HG03432 (cell line): ENCODE measurements around the gene TSKS.

Experiments used
- ATAC-seq: cut with Tn5 transposase; IDR thresholded peaks from one replicate; pipeline ENCODE4 v1.9.1; 2021; ENCODE audit warnings: mild to moderate bottlenecking, moderate library complexity; ENCODE audit not compliant: unreplicated experiment

The TSKS gene, protein sequence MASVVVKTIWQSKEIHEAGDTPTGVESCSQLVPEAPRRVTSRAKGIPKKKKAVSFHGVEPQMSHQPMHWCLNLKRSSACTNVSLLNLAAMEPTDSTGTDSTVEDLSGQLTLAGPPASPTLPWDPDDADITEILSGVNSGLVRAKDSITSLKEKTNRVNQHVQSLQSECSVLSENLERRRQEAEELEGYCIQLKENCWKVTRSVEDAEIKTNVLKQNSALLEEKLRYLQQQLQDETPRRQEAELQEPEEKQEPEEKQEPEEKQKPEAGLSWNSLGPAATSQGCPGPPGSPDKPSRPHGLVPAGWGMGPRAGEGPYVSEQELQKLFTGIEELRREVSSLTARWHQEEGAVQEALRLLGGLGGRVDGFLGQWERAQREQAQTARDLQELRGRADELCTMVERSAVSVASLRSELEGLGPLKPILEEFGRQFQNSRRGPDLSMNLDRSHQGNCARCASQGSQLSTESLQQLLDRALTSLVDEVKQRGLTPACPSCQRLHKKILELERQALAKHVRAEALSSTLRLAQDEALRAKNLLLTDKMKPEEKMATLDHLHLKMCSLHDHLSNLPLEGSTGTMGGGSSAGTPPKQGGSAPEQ

DNA sequence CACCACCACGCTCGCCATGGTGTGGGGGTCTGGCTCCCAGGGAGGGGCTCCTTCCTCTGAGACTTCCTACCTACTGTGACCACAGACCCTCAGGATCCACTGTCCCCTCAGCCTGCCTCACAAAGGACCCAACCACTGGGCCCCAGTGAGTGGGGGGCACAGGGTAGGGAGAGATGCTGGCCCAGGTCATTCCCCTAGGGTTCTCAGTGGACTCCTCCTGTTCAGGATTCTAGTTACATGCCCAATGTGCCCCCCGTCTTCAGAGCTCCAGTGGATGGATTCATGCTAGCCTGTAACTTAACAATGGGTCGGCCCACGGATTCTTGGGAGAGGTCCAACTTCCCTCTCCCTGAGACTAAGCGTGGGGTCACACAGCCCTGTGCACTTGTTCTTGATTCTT is at the start of gene TSKS:
Gene TSKS, minus strand, starts transcription at position 77 of the 400 bp plus-strand sequence. Its CDS starts 59 bp downstream, at position 18.
- no peak for ATAC-seq

GRCh38 chr19:49812452-49812996 is 49.4 kb upstream of the TSKS start:
- ATAC-seq = no peak

DNA sequence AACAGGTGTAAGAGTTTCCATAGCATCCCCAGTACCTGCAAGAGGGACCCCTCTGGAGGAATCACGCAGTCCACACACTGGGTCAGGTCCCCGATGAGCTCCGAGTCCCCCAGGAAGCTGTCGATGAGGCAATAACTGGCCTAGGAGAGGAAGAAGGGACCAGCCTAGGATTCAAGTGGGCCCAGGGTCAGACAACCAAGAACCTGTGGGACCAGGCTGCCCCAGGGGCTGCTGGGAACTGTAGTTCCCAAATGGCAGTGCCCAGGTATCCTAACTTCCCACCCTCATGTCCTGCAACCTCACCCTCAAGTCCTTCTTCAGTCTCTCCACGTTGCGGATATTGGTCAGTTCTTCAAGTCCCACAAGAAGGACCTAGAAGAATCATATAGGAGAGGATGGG is 48.2 kb upstream of the TSKS start:
- ATAC-seq = no peak

- no peak for ATAC-seq
Observed at GRCh38 chr19:49809941-49810389, 46.9 kb upstream of the TSKS start.

DNA sequence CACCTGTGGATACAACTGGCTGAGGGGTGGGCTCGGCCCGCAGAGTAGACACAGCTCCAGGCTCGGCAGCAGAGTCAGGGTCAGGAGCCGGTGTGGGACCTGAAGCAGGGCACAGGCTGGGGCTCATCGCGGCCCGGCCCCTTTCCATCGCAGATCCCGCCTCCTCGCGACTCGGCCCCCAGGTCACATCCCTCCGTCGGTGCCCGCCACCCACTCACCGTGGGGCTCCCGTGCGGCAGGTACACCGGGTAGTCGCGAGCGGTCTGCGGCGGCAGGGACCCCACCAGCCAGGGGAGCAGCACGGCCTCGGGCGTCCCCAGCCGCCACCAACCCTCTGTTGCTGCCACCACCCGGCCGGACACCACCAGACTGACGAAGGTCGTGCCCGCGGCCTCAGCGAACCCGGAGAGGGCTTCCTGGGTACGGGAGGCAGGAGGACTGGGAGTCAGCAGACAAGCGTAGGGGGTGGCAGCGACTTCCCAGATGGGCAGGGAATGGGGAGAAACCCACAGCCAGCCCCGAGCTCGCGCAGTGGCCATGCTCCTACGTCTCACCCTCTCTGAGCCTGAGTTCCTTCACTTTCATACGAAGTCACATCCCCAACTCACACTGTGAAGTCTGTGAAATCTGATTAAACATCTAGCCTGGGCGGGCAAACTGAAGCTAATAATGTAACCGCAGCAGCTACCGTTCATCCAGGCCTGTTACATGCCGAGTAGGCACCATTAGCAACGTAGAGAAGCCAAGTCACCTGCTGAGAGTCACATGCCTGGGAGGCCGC is 46.2 kb upstream of the TSKS start:
- no peak for ATAC-seq

DNA sequence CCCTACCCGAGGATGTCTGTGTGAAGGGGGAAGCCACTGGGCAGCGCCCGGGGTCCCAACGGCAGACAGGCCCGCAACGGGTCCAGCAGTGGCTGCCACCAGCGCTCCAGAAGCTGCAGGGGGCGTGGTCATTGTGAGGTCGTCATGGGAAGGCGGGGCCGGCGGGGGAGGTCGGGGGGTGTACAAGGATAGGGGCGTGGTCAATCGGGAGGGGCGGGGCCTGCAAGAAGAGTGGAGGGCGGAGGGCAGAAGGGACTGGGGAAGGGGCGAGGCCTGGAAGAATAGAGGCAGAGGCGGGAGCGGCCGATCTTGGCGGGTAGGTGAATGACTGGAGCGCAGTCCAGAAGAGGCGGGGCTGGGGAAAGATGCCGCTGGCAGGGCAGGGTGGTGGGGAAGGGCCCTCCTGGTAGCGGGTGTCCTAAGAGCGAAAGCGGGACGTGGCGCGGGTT is 45.6 kb upstream of the TSKS start:
- ATAC-seq = no peak

- no peak for ATAC-seq
Observed at GRCh38 chr19:49807904-49808675, 45.0 kb upstream of the TSKS start.

- no peak for ATAC-seq
Observed at GRCh38 chr19:49807058-49807903, 44.2 kb upstream of the TSKS start.

GRCh38 chr19:49806620-49806959 is 43.5 kb upstream of the TSKS start:
- no peak for ATAC-seq

DNA sequence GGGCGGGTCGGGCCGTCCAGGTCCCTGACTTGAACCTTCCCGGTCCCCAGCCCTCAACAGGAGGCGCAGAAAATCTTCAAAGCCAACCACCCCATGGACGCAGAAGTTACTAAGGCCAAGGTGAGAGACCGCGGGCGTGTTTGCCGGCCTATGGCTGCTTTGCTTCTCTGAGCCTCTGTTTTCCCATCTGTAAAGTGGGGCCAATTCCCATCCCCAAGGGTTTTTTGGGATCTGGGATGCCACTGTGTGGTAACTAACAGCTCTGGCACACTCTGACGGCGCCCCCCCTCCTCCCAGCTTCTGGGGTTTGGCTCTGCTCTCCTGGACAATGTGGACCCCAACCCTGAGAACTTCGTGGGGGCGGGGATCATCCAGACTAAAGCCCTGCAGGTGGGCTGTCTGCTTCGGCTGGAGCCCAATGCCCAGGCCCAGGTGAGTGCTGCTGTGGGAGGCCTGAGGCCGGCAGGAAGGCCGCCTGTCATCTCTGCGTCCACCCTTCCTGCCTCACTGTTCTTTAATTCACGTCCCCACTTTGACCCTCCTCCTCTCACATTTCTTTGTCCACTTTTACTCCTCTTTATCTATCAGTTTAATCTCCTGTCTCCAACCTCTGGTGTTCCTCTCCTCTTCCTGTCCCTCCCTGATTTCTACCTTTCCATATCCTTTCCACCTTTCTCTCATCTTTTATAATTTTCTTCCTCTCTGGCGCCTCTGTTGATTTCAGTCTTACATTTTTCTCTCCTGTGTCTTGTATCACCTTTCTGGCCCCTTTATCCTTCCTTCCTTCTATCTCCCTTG is 42.9 kb upstream of the TSKS start:
- ATAC-seq = no peak

DNA sequence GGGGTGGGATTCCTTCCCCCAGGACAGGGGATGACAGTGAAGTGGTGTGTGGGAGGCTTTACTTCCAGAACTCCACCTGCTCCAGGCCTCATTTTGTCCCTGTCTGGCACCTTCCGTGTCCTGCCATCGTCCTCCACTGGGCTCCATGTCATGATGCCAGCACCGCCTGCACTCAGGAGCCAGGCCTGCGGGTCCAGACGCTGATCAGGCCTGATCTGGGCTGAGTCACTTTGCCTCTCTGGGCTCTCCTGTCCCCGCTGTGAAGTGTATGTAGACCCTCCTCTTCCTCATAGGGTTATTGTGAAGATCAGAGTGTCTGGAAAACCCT is 40.4 kb upstream of the TSKS start:
- no peak for ATAC-seq

DNA sequence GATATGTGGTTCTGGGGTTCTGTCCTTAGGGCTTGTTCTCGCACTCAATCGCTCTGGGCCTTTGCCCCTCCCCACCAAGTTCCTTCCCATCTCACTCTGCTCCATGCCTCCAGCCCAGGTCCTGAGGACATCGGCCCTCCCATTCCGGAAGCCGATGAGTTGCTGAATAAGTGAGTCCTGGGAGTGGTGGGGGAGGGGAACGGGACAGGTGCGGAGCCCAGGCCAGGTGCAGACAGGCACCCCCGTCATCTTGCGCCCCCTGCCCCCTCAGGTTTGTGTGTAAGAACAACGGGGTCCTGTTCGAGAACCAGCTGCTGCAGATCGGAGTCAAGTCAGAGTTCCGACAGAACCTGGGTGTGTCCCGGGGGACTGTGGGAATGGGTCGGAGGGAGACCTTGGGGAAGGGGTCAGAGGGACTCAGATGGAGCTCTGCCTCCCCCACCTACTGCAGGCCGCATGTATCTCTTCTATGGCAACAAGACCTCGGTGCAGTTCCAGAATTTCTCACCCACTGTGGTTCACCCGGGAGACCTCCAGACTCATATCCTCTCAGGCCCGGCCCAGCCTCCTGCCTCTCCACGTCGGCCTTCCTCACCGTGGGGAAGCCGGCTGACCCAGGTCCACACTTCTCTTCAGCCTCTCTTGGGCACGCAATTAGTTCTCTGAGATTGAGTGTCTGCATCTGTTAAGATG is 39.9 kb upstream of the TSKS start:
- ATAC-seq = no peak

GRCh38 chr19:49801966-49802661 is 39.0 kb upstream of the TSKS start:
- ATAC-seq = no peak

GRCh38 chr19:49801401-49801888 is 38.3 kb upstream of the TSKS start:
- no peak for ATAC-seq

GRCh38 chr19:49800771-49801170 is 37.7 kb upstream of the TSKS start:
- no peak for ATAC-seq

DNA sequence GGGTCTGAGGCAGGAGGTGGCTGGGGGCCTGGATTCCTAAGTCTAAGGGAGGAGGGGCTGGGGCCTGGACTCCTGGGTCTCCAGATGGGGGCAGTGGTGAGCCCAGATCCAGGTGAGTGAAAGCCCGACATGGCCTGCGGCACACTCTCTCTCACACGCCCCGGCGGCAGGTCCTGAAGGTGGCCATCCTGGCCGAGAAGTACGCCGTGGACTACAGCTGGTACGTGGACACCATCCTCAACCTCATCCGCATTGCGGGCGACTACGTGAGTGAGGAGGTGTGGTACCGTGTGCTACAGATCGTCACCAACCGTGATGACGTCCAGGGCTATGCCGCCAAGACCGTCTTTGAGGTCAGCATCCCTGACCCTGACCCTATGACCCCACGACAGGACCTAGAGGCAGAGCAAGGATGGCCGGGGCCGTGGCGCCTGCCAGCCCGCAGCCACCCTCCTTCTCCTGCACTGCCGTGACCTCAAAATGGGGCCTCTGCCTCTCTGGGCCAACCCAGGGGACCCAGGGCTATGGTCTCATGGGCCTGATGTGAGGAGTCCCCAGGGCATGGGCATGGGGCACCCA is 36.8 kb upstream of the TSKS start:
- no peak for ATAC-seq

DNA sequence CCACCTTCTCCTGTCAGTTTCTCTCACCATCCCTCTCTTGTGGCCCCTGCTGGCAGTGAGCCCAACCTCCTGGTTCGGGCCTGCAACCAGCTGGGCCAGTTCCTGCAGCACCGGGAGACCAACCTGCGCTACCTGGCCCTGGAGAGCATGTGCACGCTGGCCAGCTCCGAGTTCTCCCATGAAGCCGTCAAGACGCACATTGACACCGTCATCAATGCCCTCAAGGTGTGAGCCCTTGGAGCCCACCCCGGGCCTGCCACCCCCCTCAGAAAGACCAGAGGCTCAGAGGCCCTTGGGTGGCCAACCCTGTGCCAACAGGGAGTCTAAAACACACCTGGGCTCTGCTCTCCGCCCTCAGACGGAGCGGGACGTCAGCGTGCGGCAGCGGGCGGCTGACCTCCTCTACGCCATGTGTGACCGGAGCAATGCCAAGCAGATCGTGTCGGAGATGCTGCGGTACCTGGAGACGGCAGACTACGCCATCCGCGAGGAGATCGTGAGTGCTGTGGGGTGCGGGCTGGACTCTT is 36.2 kb upstream of the TSKS start:
- no peak for ATAC-seq
